Upper lobe of left lung (tissue), 6 donors: ENCODE results near the gene KREMEN2. TPM values are rescaled to one million over a fixed set of nuclear protein-coding genes. Genes with fewer than 3 reads are reported as not detected.

ENCODE experiments used
- ATAC-seq, 2 donors: fragments of 200-7000 bp; cut with Tn5 transposase; one replicate each; pipeline ENCODE4 v1.9.1; 2022; ENCODE audit warnings: mild to moderate bottlenecking in 2 of 2, moderate library complexity in 2 of 2; ENCODE audit not compliant: low FRiP score in 2 of 2
- DNase-seq, 2 donors: peaks; one replicate each; pipeline ENCODE4 v3.0.0-alpha.2; 2019 to 2020
- H3K27ac ChIP-seq, 4 donors: fragments of 200-600 bp; sonication (generic); one replicate each; pipeline ENCODE4 v1.5.1; 2016 to 2019
- H3K27me3 ChIP-seq, 4 donors: fragments of 200-600 bp; sonication (generic); one replicate each; pipeline ENCODE4 v1.5.1; 2017 to 2019
- H3K36me3 ChIP-seq, 4 donors: fragments of 200-600 bp; sonication (generic); one replicate each; pipeline ENCODE4 v1.5.1; 2016 to 2019
- H3K4me1 ChIP-seq, 4 donors: fragments of 200-600 bp; sonication (generic); one replicate each; pipeline ENCODE4 v1.5.1; 2018 to 2019
- H3K4me3 ChIP-seq, 4 donors: fragments of 200-600 bp; sonication (generic); one replicate each; pipeline ENCODE4 v1.5.1; 2017 to 2019; ENCODE audit warnings: mild to moderate bottlenecking in 2 of 4, moderate library complexity in 1 of 4
- H3K9me3 ChIP-seq, 4 donors: fragments of 200-600 bp; sonication (generic); one replicate each; pipeline ENCODE4 v1.5.1; 2018 to 2019
- EP300 ChIP-seq, 4 donors: sonication (generic); formaldehyde crosslinking; IDR thresholded peaks; one replicate each; pipeline ENCODE4 v1.5.1; 2017; ENCODE audit warnings: antibody characterized with exemption in 4 of 4, control low read depth in 2 of 4
- POLR2A ChIP-seq, 4 donors: fragments of 450-650 bp; IDR thresholded peaks; one replicate each; pipeline ENCODE4 v1.5.1; 2016 to 2017; ENCODE audit warnings: antibody characterized with exemption in 4 of 4, mild to moderate bottlenecking in 2 of 4
- POLR2AphosphoS5 ChIP-seq, 2 donors: sonication (generic); formaldehyde crosslinking; IDR thresholded peaks; one replicate each; pipeline ENCODE4 v1.5.1; 2017; ENCODE audit warnings: antibody characterized with exemption in 2 of 2
- WGBS, 2 donors: methylation state at CpG; one replicate each; pipeline ENCODE4 v1.1.5; 2017 to 2018; 5-methylcytosine and 5-hydroxymethylcytosine counted together
- total RNA-seq, 6 donors: library from RNA; depleted of rRNA in 4 of 6; stranded (reverse); fragments of >200 nt in 4 of 6; gene quantifications; one replicate each; pipeline versions ENCODE4 v1.1.0 to v1.2.1, GENCODE V29; 2016 to 2021
- TF ChIP-seq, protein P1 (sequence below), 6 experiments: fragments of 450-650 bp in 4 of 6; fragments of 200-600 bp in 2 of 6; sonication (generic) in 2 of 6; IDR thresholded peaks; one replicate each; pipeline ENCODE4 v1.5.1; 2016 to 2019; ENCODE audit warnings: antibody characterized with exemption in 6 of 6
- donor health status: DM: no; HTN: no; CAD: no; lungs with moderate emphysema.
- donor health status: DM: no; HTN: yes; CAD: no; lungs with severe emphysema.

Gene KREMEN2
- total RNA-seq, 6 donors from 2014 or later = not detected

- H3K27ac ChIP-seq = no peak overlapping the region
- H3K27me3 ChIP-seq = no peaks in the 10 kb centered on the region
- no peaks in the 10 kb centered on the region for H3K9me3 ChIP-seq
- peak in 1 of 2 donors; percentile 72 for DNase-seq
- WGBS, 2 donors = 94 to 97% methylated on average over 6 to 7 of the region's 7 CpGs
- no peak for ATAC-seq
- H3K4me1 ChIP-seq = peaks cover 12 to 26% (median 14%) of the 10 kb centered on the region in 4 donors
- no peak for TF ChIP-seq POLR2A (IDR thresholded peaks at IDR 0.05)
- TF ChIP-seq POLR2AphosphoS5 (IDR thresholded peaks at IDR 0.05) = no peak
- no peak for TF ChIP-seq EP300 (IDR thresholded peaks at IDR 0.05)
- H3K4me3 ChIP-seq = no peak overlapping the region
- H3K36me3 ChIP-seq = no peaks in the 10 kb centered on the region
These were observed 12.1 kb downstream of the KREMEN2 start for GRCh38 chr16:2976201-2976600.

- Histone ChIP-seq H3K36me3 (no peaks in the 10 kb centered on the region), H3K27me3 (no peaks in the 10 kb centered on the region), H3K4me3 (no peak overlapping the region), H3K27ac (no peak overlapping the region), H3K4me1 (peaks cover 13 to 27% (median 14%) of the 10 kb centered on the region in 4 donors), H3K9me3 (no peaks in the 10 kb centered on the region)
- no peak for ATAC-seq
- DNase-seq = peak in 1 of 2 donors; percentile 77
- 97 to 99% methylated on average over 12 to 15 of the region's 15 CpGs for WGBS, 2 donors
- TF ChIP-seq POLR2A (IDR thresholded peaks at IDR 0.05) = no peak
- no peak for TF ChIP-seq POLR2AphosphoS5 (IDR thresholded peaks at IDR 0.05)
- TF ChIP-seq EP300 (IDR thresholded peaks at IDR 0.05) = no peak
- TF ChIP-seq, protein P1, sequence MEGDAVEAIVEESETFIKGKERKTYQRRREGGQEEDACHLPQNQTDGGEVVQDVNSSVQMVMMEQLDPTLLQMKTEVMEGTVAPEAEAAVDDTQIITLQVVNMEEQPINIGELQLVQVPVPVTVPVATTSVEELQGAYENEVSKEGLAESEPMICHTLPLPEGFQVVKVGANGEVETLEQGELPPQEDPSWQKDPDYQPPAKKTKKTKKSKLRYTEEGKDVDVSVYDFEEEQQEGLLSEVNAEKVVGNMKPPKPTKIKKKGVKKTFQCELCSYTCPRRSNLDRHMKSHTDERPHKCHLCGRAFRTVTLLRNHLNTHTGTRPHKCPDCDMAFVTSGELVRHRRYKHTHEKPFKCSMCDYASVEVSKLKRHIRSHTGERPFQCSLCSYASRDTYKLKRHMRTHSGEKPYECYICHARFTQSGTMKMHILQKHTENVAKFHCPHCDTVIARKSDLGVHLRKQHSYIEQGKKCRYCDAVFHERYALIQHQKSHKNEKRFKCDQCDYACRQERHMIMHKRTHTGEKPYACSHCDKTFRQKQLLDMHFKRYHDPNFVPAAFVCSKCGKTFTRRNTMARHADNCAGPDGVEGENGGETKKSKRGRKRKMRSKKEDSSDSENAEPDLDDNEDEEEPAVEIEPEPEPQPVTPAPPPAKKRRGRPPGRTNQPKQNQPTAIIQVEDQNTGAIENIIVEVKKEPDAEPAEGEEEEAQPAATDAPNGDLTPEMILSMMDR (IDR thresholded peaks at IDR 0.05) = no peak
These were observed 12.6 kb downstream of the KREMEN2 start for GRCh38 chr16:2976673-2977072.

DNA sequence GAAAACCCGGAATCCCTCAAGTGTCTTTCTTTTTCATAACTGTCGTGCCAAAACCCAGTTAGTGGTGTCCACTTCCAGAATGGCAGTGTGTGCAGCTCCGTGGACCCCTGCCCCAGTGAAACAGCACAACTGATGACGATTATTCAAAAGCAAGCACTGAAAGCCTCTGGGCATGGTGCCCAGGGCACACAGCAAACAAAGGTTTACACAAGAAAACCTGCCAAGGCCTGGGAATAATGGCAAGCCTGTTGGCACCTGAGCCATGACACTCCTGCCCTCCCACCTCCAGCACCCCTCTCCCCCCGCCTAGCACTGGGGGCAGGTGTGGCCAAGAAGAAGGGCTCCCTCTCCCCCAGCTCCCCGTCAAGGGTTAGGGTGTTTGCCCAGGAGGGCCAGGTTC, 13.4 kb downstream of the KREMEN2 start:
- Histone ChIP-seq H3K36me3 (no peaks in the 10 kb centered on the region), H3K4me1 (peaks cover 13 to 27% (median 14%) of the 10 kb centered on the region in 4 donors), H3K27me3 (no peaks in the 10 kb centered on the region), H3K27ac (no peak overlapping the region), H3K4me3 (no peak overlapping the region), H3K9me3 (no peaks in the 10 kb centered on the region)
- DNase-seq = peak in 1 of 2 donors; percentile 59
- TF ChIP-seq, protein P1 (IDR thresholded peaks at IDR 0.05) = no peak
- TF ChIP-seq EP300 (IDR thresholded peaks at IDR 0.05) (no peak), POLR2A (IDR thresholded peaks at IDR 0.05) (no peak), POLR2AphosphoS5 (IDR thresholded peaks at IDR 0.05) (no peak)
- 69 to 73% methylated on average over 4 to 6 of the region's 6 CpGs for WGBS, 2 donors
- peak in 1 of 2 donors; percentile 47 for ATAC-seq

- TF ChIP-seq, protein P1 (IDR thresholded peaks at IDR 0.05) = no peak
- TF ChIP-seq POLR2AphosphoS5 (IDR thresholded peaks at IDR 0.05) = no peak
- no peak for TF ChIP-seq POLR2A (IDR thresholded peaks at IDR 0.05)
- no peak for TF ChIP-seq EP300 (IDR thresholded peaks at IDR 0.05)
- Histone ChIP-seq H3K27ac (peak overlapping the region in 1 of 4 donors; percentile 88), H3K36me3 (no peaks in the 10 kb centered on the region), H3K27me3 (no peaks in the 10 kb centered on the region), H3K4me3 (peak overlapping the region; percentile 57 to 82 (median 68)), H3K4me1 (peaks cover 17 to 39% (median 23%) of the 10 kb centered on the region in 4 donors), H3K9me3 (no peaks in the 10 kb centered on the region)
- peak in 1 of 2 donors; percentile 80 for DNase-seq
- ATAC-seq = no peak
- WGBS, 2 donors = 8% methylated on average over 17 to 20 of the region's 43 CpGs
These were observed 15.7 kb downstream of the KREMEN2 start for GRCh38 chr16:2979669-2980226.

GRCh38 chr16:2980227-2981176, 16.4 kb downstream of the KREMEN2 start, which contains the start of gene PKMYT1:
Gene PKMYT1 (minus strand): TSS chr16:2980446. CDS start chr16:2979657, 789 bp downstream.
- Histone ChIP-seq H3K4me3 (peak within 1 kb of the TSS; percentile 57 to 82 (median 68)), H3K9me3 (no peaks in the 10 kb centered on the region), H3K27ac (peak within 1 kb of the TSS; percentile 79 to 96 (median 86)), H3K27me3 (no peaks in the 10 kb centered on the region), H3K36me3 (no peaks in the 10 kb centered on the region), H3K4me1 (peaks cover 17 to 39% (median 24%) of the 10 kb centered on the region in 4 donors)
- DNase-seq (peak; percentile 90 to 99), ATAC-seq (peak; percentile 92 to 97)
- TF ChIP-seq POLR2AphosphoS5 (IDR thresholded peaks at IDR 0.05) (peak; percentile 95 to 98), POLR2A (IDR thresholded peaks at IDR 0.05) (peak; percentile 56 to 99 (median 88)), EP300 (IDR thresholded peaks at IDR 0.05) (peak in 1 of 4 donors; percentile 48)
- TF ChIP-seq, protein P1 (IDR thresholded peaks at IDR 0.05) = peak in 1 of 6 experiments; percentile 34
- WGBS, 2 donors = 14 to 78% methylated on average over 7 to 38 of the region's 91 CpGs
